ENCODE results near the gene SCOC.

DNA sequence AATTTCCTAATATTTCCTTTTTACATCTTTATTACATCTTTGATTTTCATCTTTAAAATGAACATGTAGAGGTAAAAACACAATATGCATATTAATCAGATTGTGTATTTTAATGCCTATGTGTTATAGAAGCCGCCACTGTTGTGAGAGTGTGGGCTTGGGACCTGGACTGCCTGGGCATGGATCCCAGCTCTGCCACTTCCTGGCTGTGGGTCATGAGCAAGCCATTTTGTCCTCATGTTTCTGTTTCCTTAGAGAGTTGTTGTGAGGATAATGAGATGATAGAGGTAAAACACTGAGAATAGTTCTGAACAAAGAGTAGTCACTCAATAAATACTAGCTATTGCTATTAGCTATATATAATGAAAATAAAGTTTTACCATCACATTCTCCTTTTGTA is 38.4 kb upstream of the SCOC start:
- TF ChIP-seq POLR2AphosphoS5 (IDR thresholded peaks at IDR 0.05; ENCODE audit: low read depth, low read length): no peak
- TF ChIP-seq SIN3A (IDR thresholded peaks at IDR 0.05; ENCODE audit: borderline replicate concordance, insufficient read depth, low read length): no peak
- TF ChIP-seq, protein P1, sequence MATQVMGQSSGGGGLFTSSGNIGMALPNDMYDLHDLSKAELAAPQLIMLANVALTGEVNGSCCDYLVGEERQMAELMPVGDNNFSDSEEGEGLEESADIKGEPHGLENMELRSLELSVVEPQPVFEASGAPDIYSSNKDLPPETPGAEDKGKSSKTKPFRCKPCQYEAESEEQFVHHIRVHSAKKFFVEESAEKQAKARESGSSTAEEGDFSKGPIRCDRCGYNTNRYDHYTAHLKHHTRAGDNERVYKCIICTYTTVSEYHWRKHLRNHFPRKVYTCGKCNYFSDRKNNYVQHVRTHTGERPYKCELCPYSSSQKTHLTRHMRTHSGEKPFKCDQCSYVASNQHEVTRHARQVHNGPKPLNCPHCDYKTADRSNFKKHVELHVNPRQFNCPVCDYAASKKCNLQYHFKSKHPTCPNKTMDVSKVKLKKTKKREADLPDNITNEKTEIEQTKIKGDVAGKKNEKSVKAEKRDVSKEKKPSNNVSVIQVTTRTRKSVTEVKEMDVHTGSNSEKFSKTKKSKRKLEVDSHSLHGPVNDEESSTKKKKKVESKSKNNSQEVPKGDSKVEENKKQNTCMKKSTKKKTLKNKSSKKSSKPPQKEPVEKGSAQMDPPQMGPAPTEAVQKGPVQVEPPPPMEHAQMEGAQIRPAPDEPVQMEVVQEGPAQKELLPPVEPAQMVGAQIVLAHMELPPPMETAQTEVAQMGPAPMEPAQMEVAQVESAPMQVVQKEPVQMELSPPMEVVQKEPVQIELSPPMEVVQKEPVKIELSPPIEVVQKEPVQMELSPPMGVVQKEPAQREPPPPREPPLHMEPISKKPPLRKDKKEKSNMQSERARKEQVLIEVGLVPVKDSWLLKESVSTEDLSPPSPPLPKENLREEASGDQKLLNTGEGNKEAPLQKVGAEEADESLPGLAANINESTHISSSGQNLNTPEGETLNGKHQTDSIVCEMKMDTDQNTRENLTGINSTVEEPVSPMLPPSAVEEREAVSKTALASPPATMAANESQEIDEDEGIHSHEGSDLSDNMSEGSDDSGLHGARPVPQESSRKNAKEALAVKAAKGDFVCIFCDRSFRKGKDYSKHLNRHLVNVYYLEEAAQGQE (IDR thresholded peaks at IDR 0.05; ENCODE audit: insufficient read depth in 1 of 2, low read depth in 2 of 2, low read length in 2 of 2): no peak
- TF ChIP-seq FOXP2 (optimal IDR thresholded peaks at IDR 0.05; ENCODE audit: borderline replicate concordance, extremely low read depth, extremely low read length, insufficient read depth): no peak
- no peak for TF ChIP-seq TAF1 (IDR thresholded peaks at IDR 0.05; ENCODE audit: borderline replicate concordance, insufficient read depth, low read length)

Data from PFSK-1 (cell line).